Adrenal gland (tissue), 5 donors: Measurements from ENCODE around the gene GLRB.

Source experiments
- POLR2A ChIP-seq, 2 donors: fragments of 450-650 bp; IDR thresholded peaks; one replicate each; pipeline ENCODE4 v1.6.1; 2017; ENCODE audit warnings: antibody characterized with exemption in 2 of 2, mild to moderate bottlenecking in 2 of 2, moderate library complexity in 1 of 2
- TF ChIP-seq, protein P1 (sequence below), 6 experiments: fragments of 450-650 bp in 4 of 6; fragments of 200-600 bp in 2 of 6; sonication (generic) in 1 of 6; IDR thresholded peaks; 1 replicate in 5 of 6; 2 replicates in 1 of 6; pipeline versions ENCODE4 v1.5.1 to v1.8.0; 2016 to 2021; ENCODE audit warnings: antibody characterized with exemption in 6 of 6, mild to moderate bottlenecking in 2 of 6, moderate library complexity in 1 of 6
- donor health status: DM: no; HTN: no; CAD: no.

DNA sequence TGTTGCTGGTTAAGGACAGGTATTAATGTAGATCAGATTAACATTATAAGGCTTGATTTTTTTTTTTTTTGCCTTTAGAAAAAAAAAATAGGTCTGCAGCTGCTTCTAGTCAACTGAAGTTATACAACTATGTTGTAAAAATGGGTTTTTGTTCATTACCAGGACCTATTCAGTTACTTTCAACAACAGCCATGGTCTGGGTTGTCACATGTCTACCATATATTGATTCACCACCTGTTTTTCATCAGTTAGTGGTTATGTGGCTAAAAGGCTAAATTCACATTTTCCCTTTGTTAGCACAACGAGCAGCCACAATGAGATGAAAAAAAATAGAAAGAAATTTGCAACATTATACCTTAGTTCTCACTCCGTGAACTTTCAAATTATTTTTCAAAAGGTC lies 45.5 kb downstream of the GLRB start:
- TF ChIP-seq, protein P1, sequence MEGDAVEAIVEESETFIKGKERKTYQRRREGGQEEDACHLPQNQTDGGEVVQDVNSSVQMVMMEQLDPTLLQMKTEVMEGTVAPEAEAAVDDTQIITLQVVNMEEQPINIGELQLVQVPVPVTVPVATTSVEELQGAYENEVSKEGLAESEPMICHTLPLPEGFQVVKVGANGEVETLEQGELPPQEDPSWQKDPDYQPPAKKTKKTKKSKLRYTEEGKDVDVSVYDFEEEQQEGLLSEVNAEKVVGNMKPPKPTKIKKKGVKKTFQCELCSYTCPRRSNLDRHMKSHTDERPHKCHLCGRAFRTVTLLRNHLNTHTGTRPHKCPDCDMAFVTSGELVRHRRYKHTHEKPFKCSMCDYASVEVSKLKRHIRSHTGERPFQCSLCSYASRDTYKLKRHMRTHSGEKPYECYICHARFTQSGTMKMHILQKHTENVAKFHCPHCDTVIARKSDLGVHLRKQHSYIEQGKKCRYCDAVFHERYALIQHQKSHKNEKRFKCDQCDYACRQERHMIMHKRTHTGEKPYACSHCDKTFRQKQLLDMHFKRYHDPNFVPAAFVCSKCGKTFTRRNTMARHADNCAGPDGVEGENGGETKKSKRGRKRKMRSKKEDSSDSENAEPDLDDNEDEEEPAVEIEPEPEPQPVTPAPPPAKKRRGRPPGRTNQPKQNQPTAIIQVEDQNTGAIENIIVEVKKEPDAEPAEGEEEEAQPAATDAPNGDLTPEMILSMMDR (IDR thresholded peaks at IDR 0.05), result no peak
- TF ChIP-seq POLR2A (IDR thresholded peaks at IDR 0.05), result no peak
